SKM-1 (cell line): ENCODE measurements around the gene GNB1L.
A peak's percentile ranks its signal among the peaks of the same experiment; 100 is the strongest.

ENCODE experiments used
- DNase-seq: peaks from one replicate; lab custom pipeline; 2025; ENCODE audit not compliant: unreplicated experiment; lab: John Stamatoyannopoulos, UW

The GNB1L gene, protein sequence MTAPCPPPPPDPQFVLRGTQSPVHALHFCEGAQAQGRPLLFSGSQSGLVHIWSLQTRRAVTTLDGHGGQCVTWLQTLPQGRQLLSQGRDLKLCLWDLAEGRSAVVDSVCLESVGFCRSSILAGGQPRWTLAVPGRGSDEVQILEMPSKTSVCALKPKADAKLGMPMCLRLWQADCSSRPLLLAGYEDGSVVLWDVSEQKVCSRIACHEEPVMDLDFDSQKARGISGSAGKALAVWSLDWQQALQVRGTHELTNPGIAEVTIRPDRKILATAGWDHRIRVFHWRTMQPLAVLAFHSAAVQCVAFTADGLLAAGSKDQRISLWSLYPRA

DNA sequence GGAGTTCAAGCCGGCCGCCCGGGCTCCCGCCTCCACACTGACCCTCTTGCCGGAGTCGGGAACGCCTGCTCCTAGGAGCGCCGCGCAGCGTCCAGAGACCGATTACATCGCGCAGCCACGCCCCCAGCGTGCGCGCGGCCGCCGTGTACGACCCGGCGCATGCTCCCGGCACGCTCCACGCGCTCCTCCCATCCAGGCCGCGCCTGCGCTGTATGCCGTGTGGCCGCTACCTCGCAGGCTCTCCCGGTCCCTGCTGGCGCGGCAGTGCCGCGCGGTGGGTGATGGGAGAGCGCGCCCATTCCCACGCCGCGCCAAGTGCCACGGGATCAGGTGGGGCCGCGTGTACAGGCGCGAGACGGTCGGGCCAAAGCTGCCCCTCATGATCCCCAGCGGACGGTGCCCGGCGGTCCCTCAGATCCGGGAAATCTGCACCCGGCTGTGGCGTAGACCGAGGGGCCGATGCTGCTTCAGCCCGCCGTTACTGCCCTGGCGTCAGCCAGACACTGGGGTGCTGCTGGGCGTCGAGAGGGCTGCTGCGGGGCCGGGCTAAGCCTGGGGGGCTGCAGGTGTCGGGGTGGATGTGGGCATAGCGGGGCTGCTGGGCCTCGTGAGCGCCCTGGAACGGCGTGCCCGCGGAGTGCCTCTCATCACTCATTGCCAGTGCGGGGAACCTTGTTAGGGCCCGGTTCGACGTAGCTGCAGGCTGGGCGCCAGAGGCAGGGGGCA, at the start of gene GNB1L, which contains the start of gene RTL10:
GNB1L (minus strand) TSS at position 97 of the 726 bp plus-strand sequence. CDS start 33,519 bp downstream, outside the sequence.
RTL10 (minus strand) TSS at position 97 of the 726 bp plus-strand sequence. CDS start 2,613 bp downstream, outside the sequence.
- peak; percentile 91 for DNase-seq

DNA sequence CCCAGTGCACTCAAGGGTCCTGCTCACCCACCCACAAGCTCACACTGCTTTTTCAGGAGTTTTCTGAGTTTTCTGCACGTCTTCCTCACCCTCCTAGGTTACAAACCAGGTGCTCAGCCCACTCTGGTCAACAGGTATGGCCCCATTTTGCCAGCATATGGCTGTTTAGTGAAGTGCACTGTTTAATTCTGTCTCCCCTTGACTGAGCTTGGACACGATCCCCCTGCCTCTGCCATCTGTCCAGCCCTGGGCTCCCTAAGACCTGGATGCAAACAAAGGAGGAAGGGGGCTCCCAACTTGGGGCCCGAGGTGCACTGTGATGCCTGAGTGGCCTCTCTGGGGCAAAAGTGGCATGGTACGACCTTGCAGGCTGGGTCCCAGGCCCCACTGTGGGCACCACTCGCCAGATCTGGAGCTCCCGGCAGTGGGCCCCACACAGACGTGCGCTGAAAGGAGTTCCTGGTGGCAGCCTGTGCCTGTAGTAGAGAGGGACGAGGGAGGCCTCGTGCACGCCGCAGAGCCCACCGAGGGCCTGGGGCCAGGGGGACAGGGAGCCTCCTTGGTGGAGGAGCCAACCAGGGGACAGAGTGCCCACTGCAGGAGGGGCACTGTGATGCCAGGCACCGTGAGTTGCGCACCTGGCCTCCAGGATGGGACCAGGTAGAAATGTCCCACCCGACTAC, 49.6 kb upstream of the GNB1L start:
- no peak for DNase-seq

DNA sequence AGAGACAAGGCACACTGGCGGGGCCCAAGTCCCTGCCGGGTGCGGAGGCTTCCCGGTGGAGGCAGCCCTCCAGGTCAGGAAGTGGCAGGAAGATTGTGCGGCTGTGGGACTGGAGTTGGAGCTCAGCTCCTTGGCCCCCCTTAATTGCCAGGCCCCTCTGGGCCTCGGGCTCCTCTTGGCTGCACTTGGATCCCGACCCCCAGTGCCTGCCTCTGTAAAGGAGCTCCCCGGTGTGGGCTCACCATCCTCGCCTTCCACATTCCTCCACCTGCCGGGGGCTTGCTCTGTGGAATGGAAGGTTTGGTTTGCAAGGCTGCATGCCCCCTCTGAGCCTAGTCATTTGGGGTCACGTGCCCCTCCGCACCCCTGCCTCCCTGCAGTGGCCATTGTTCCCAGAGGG, 48.8 kb upstream of the GNB1L start:
- DNase-seq, result no peak

DNA sequence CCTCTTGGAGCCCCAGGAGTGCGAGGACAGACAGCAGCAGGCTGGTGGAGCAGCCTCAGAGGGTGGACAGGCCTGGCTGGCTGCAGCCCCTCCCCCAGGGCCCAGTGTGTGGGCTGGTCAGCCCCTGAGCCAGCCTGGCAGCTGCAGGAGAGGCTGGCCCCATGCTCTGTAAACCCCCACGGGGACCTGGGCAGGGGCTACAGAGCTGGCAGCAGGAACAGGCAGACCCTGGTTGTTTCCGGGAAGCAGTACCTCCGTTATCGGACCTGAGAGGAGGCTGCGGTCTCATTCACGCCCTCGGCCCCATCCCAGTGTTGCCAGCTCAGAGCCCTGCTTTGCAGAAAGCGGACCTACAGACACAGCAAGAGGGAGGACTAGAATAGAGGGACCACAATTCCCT, 48.4 kb upstream of the GNB1L start:
- DNase-seq, result no peak

DNA sequence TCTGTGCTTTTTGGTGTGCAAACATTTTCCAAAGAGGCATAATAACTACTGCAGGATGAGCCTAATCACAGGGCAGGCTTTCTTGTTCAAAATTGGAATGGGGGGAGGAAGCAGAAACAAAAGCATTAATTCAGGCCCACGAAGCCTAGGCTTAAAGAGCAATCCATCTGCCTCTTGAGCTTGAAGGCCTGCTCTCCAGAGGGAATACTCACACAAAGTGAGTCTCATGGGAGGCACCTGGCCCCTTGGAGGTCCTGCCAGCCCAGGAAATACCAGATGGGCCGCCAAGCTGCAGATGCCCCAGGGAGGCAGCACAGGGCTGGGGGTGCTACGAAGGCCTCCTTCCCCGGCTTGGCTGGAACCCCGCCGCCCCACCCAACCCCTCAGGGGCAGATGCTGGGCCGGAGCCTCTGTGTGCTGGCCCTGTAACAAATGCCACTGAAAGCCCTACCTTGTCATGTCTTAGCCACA, 47.6 kb upstream of the GNB1L start:
- no peak for DNase-seq

DNA sequence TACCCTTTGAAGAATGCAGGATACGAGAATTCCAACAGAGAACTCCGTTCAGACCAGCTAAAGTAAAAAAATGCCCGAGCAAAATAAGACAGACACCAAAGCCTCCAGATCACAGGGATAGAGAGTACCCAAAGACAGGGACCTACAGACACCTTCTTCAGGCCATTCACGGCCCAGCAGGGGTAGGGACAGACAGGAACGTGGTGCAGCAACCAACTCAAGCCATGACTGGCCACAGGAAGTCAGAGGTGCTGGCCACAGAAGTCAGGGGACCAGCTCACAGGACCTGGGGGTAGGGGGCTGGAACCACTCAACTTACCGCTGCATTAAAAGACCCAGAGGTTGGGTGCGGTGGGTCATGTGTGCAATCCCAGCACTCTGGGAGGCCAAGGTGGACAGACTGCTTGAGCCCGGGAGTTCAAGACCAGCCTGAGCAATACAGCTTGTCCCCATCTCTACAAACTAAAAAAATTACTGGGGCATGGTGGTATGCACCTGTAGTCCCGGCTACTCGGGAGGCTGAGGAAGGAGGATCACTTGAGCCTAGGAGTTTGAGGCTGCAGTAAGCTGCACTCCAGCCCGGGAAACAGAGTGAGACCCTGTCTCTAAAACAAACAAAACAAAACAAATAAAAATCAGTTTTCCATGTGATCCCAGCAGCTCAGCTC, 47.0 kb upstream of the GNB1L start:
- no peak for DNase-seq

DNA sequence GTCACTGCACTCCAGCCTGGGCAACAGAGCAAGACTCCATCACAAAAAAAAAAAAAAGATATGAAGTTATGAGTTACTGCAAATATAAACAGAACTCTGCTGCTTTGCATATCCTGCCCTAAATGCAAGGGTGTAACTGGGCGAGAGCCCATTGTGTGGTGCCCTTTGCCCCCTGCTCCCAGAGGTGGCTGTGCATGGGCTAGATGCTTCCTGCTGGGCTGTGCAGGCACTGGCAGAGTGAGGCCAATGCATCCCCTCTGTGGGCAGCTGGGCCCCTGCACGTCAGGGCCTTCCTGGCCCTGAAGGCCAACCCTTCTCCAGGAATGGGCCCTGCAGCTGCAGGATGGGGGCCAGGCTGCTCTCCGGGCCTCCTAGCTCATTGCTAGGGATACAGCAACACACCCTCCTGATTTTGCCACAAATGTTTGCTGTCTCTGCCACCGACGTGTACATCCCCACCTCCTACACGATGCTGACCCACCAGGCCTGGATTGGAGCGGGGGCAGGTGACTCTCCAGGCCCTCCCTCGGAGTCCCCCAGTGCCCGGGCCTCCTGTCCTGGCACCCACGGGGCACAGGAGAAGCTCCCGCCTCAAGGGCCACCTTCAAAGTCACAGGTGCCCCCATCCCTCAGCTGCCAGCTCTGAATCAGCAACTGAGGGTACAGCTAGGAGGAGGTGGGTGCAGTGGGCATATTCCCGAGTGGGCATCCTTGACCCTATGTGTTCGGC, 46.2 kb upstream of the GNB1L start:
- no peak for DNase-seq

DNA sequence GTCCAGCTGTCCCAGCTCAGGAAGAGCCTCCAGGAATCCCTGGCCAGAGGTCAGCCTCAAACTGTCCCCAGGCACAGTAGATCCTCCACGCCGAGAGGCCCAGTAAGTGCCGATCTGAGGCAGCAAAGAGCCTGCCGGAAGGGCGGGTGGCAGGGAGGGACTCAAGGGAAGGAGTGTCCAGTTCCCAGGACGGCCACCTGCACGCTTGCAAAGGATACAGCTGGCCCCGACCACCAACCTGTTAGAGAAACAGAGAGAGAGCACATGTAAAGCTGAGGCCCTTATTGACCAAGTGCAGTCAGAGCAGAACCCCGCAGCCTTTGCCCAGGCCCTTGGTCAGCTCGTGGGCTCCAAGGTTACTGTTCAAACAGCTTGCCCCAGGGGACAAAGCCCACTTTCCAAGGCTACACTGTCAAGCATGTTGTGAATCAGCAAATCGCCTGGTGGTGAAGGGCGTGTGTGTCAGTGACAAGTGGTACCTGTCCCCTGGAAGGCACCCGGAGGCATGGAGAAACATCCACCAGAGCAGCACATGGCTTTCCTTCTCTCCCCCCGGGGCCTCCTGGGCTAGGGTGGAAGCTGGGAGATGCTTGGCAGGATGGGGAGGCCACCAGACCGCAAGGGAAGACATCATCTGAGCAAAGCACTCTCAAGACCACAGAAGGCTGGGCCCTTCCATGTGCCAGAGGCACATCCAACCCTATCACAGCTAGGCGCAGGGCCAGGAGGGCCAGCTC, 44.3 kb upstream of the GNB1L start:
- no peak for DNase-seq

DNA sequence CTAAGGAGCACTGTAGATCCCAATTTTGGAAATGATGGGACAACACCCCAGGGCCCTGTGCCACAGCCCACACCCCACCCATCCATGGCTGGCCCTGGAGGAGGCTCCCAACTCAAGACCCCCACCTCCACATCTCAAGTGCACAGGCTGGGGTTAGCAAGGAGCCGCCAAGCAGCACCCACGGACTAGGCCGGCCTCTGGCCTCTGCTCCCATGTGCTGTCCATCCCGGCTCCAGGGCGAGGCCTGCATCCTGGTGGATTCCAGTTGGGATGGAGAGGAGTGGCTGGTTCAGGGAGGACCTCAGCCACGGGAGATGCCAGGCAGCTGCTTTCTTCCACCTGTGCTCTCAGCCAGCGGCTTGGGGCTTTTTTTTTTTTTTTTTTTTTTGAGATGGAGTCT, 43.5 kb upstream of the GNB1L start:
- no peak for DNase-seq

DNA sequence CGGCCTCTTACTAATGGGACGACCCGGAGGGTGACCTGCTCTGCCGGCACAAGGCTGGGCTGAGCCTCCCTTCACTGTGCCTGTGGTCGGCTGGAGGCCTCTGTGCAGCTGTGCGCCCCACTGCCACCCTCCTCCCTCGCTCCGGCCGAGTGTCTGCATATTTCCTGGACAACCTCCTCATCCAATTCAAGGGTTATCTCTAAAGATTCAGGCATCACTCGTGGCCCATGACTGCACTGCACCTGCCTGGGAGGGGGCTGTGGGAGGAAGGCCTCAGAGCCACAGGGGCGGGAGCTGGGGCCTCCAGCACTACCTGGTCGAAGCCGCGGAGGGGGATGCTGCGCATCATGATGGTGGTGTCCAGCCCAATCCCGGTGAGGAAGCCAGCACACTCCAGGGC, 43.1 kb upstream of the GNB1L start:
- no peak for DNase-seq

DNA sequence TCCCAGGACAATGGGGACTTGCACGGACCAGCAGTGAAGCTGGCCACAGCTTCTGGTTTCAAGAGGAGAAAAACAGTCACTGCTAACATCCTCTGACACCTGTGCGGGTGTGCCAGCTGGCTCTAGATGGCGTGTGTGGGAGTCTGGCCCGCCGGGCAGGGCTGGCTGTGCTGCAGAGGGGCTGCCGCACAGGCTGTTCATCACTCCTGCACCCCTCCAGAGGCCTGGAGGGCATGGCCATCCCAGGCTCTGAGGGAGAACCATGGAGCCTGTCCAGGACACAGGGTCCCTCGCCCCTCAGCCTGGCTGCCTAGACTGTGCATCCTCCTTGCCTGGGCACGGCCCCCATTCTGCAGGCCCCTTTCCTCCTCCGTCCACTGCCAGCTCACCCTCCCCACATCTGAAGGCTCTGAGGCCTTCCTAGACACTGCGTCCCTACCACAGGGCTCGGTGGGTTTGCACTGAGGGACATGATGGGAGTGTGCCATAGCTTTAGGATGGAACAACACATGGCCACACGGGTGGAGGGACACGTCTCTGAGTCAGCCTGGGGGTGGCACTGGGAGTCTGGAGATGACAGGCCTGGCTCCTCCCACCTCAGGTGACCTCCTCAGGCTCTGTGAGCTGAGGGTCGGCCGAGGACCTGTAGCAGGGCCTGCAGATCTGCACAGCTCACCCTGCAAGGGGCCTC, 42.1 kb upstream of the GNB1L start:
- DNase-seq, result no peak

DNA sequence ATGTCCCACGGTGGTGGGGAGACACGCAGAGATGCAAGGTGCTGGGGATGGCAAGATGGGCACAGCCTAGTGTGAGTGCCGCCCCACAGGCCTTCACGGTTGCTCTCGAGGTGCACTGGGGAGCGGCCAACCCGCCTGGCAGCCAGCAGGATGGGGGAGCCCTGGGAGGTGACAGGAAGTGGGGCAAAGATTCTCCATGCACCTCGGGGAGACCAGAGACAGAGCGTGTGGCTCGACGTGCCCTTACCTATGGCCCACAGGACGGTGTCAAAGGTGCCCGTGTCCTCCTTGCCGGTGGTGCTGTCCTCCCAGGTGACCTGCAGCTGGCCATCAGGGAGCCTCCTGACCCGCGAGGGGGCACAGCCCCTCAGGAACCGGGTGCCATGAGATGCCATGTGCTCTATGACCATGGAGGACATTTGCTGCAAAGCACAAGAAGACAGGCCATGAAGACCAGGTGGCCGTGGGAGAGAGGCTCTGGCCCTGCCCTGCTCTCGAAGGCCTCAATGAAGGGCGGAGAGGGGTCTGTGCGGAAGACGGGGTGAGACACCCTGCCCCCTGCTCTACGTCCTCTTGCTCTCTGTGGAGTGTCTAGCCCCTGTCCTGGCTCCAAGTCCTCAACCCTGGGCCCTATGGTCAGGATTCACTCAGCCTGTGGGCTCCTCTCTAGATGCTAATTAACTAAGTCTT, 40.6 kb upstream of the GNB1L start:
- no peak for DNase-seq

DNA sequence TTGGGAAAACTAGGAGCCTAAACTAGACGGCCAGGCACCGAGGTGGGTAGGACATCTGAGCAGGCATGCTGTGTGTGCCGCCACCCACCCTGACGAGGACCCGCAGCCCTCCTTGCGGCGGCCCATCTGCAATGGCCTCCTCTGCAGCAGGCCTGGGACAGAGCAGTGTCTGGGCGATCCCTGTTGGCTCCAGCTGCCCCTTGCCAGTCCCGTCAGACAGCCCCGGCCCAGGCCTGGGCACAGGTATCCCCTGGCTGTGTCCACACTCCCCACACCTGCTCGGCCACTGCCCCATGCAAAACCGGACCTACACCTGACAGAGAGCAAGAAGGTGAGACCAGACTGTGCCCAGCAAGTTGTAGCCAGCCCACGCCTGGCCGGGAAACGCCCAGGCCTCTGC, 38.7 kb upstream of the GNB1L start:
- DNase-seq, result no peak

DNA sequence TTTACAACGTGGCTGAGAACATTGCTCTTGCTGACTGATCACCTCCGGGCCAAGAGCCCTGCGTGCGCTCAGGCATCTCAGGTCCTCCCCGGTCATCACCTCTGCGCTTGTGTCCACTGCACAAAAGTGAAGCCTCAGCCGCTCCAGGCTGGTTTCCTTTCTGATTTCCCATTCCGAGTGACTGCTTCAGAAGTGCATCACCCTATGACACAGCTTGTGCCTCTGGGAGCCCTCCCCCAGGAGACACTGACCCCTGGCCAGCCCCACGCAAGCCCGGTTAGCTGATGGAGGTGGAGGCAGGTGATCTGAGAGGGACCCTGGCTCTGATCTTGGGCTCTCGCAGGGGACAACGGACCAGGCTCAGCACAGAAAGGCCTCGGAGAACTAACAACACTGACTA, 38.3 kb upstream of the GNB1L start:
- DNase-seq, result no peak

DNA sequence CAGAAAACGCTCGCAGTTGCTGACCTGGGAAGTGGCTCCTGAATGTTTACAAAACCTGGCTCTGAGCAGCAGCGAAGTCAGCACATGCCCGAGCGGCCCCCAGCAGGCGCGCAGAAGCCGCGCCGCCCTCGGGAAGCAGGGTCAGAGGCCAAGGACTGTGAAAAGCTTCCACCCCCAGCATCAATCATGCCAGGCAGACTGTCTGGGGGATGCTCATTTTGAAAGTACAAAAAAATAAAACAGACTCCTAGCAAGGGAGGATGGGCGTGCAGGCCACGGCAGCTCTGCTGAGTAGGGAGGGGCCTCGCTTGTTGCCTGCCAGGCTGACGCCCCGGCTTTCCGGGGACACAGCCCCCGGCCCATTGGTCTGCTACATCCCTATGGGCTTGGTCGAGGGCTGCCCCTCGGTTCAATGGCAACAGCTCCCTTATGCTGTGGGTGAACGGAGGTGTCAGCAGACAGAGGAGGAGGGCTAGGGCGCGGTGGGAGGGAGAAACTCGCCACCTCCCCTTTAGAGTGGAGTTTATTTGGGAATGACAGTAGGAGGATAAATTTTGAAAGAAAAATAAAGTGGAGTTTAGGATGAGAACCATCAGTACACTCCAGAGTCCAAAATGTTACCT, 37.7 kb upstream of the GNB1L start:
- no peak for DNase-seq

DNA sequence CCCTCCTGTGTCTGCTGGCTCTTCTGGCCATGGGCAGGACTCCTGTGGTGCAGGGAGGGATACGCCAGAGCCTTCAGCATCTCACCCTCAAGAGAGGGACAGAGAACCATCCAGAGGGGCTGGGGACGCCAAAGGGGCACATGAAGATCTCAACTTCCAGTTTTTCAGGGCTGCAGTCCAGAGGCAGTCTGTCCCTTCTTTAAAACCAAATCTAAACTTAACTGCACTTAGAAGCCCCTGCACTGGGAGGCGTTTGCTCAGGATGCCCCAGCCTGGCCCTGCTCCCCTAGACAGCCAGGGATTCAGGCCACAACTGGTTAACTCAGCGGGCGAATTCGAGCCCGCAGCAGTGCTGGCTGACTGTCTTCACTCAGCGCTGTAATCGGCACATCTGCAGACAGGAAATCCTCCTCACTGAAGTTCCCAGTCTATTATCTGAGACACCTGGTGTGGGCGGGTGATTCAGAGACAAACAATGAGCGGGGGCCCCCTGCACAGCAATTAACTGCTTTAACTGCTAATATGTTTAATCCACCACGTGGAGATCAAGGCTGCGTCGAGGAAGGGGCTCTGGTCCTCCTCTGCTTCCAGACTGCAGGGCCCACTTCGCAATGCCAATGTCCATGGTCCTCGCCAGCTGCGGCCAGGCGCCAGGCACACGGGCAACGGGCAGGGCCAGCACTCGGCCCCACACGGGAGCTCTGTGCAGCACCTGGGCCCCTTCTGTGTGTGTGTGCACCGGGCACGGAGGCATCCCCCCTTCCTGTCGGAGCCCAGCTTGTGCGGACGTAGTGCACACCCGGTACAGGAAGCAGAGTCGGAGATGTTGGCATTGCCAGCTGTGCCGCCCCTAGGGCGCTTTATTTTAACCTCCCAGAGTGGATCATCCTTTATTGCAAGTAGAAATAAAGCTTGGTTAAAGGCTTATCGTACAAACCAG, 36.9 kb upstream of the GNB1L start:
- peak; percentile 15 for DNase-seq
